Gastroesophageal sphincter (tissue), 4 donors: Measurements from ENCODE around the gene CBX1. TPM values are rescaled to one million over a fixed set of nuclear protein-coding genes. Genes with fewer than 3 reads are reported as not detected.

Experiments
- ATAC-seq: fragments of 150-250 bp; one replicate; pipeline ENCODE4 v1.9.1; 2016; ENCODE audit warnings: mild to moderate bottlenecking, moderate library complexity
- H3K27ac ChIP-seq, 4 donors: fragments of 200-600 bp; sonication (generic) in 3 of 4; 1 replicate in 3 of 4; 2 replicates in 1 of 4; pipeline ENCODE4 v1.5.1; 2016 to 2019
- H3K27me3 ChIP-seq: fragments of 200-600 bp; sonication (generic); one replicate; pipeline ENCODE4 v1.5.1; 2019
- H3K36me3 ChIP-seq, 2 donors: fragments of 200-600 bp; sonication (generic); one replicate each; pipeline ENCODE4 v1.5.1; 2019; ENCODE audit warnings: control low read depth in 1 of 2
- H3K4me1 ChIP-seq, 3 donors: fragments of 200-600 bp; sonication (generic); 1 replicate in 2 of 3; 2 replicates in 1 of 3; pipeline ENCODE4 v1.5.1; 2016 to 2019; ENCODE audit warnings: control low read depth in 2 of 3
- H3K4me3 ChIP-seq, 2 donors: fragments of 200-600 bp; sonication (generic); one replicate each; pipeline ENCODE4 v1.5.1; 2019; ENCODE audit warnings: mild to moderate bottlenecking in 1 of 2, moderate library complexity in 1 of 2
- H3K9me3 ChIP-seq, 3 donors: fragments of 200-600 bp; sonication (generic); one replicate each; pipeline ENCODE4 v1.5.1; 2017 to 2019; ENCODE audit warnings: control low read depth in 2 of 3
- CTCF ChIP-seq, 4 experiments: fragments of 200-600 bp in 2 of 4; fragments of 450-650 bp in 2 of 4; sonication (generic) in 1 of 4; IDR thresholded peaks; one replicate each; pipeline ENCODE4 v1.5.1; 2017 to 2019; ENCODE audit warnings: antibody characterized with exemption in 4 of 4, mild to moderate bottlenecking in 2 of 4, moderate library complexity in 2 of 4
- EP300 ChIP-seq: sonication (generic); formaldehyde crosslinking; IDR thresholded peaks from one replicate; pipeline ENCODE4 v1.6.1; 2017; ENCODE audit warnings: antibody characterized with exemption, mild to moderate bottlenecking
- POLR2A ChIP-seq, 2 donors: fragments of 450-650 bp; IDR thresholded peaks; one replicate each; pipeline ENCODE4 v1.6.1; 2017; ENCODE audit warnings: antibody characterized with exemption in 2 of 2, mild to moderate bottlenecking in 2 of 2, moderate library complexity in 1 of 2
- POLR2AphosphoS5 ChIP-seq: sonication (generic); formaldehyde crosslinking; IDR thresholded peaks from one replicate; pipeline ENCODE4 v1.6.1; 2017; ENCODE audit warnings: antibody characterized with exemption
- WGBS, 2 donors: methylation state at CpG; one replicate each; pipeline ENCODE4 v1.1.5; 2018; ENCODE audit warnings: low coverage in 1 of 2; 5-methylcytosine and 5-hydroxymethylcytosine counted together
- total RNA-seq, 4 donors: library from RNA; depleted of rRNA; stranded (reverse); fragments of >200 nt; gene quantifications; one replicate each; pipeline ENCODE4 v1.1.0, GENCODE V29; 2016

The CBX1 gene
- total RNA-seq, 4 donors from 2014 or later, result 46.0 to 59.3 (median 55.0) TPM

GRCh38 chr17:48027322-48027981 is 73.8 kb downstream of the CBX1 start:
- H3K9me3 ChIP-seq, result no peaks in the 10 kb centered on the region
- H3K27ac ChIP-seq, result no peak overlapping the region
- no peak overlapping the region for H3K4me3 ChIP-seq
- H3K4me1 ChIP-seq, result peaks cover 3 to 55% (median 38%) of the 10 kb centered on the region in 3 donors
- ATAC-seq, result no peak
- no peak for TF ChIP-seq EP300
- no peak for TF ChIP-seq POLR2A (IDR thresholded peaks at IDR 0.05)
- no peak for TF ChIP-seq POLR2AphosphoS5
- TF ChIP-seq CTCF (IDR thresholded peaks at IDR 0.05), result no peak
- WGBS, 2 donors, result 90 to 95% methylated on average over 2 to 6 of the region's 12 CpGs
- peaks cover 11% of the 10 kb centered on the region for H3K27me3 ChIP-seq
- peaks cover 0 to 5% of the 10 kb centered on the region in 2 donors for H3K36me3 ChIP-seq

- TF ChIP-seq POLR2AphosphoS5, result no peak
- peak; percentile 86 to 93 (median 90) for TF ChIP-seq CTCF (IDR thresholded peaks at IDR 0.05)
- TF ChIP-seq EP300, result no peak
- TF ChIP-seq POLR2A (IDR thresholded peaks at IDR 0.05), result no peak
- Histone ChIP-seq H3K9me3 (no peaks in the 10 kb centered on the region), H3K4me1 (peaks cover 3 to 55% (median 38%) of the 10 kb centered on the region in 3 donors), H3K4me3 (no peak overlapping the region), H3K27ac (peak overlapping the region in 3 of 4 donors; percentile 80 to 87 (median 83)), H3K36me3 (no peaks in the 10 kb centered on the region), H3K27me3 (peaks cover 11% of the 10 kb centered on the region)
- ATAC-seq, result peak; percentile 21
- 15 to 50% methylated on average over 2 to 8 of the region's 18 CpGs for WGBS, 2 donors
Observed at GRCh38 chr17:48026502-48027321, 74.6 kb downstream of the CBX1 start.

- peak overlapping the region in 3 of 4 donors; percentile 80 to 87 (median 83) for H3K27ac ChIP-seq
- H3K27me3 ChIP-seq, result peaks cover 11% of the 10 kb centered on the region
- H3K4me1 ChIP-seq, result peaks cover 3 to 55% (median 38%) of the 10 kb centered on the region in 3 donors
- no peaks in the 10 kb centered on the region for H3K36me3 ChIP-seq
- TF ChIP-seq EP300 (no peak), POLR2A (IDR thresholded peaks at IDR 0.05) (no peak), POLR2AphosphoS5 (no peak), CTCF (IDR thresholded peaks at IDR 0.05) (no peak)
- H3K9me3 ChIP-seq, result no peaks in the 10 kb centered on the region
- peak overlapping the region in 1 of 2 donors; percentile 57 for H3K4me3 ChIP-seq
- no peak for ATAC-seq
- 14 to 26% methylated on average over 1 to 6 of the region's 8 CpGs for WGBS, 2 donors
Observed at GRCh38 chr17:48025904-48026501, 75.3 kb downstream of the CBX1 start.

- Histone ChIP-seq H3K27ac (peak overlapping the region in 3 of 4 donors; percentile 83 to 93 (median 90)), H3K36me3 (no peaks in the 10 kb centered on the region), H3K9me3 (no peaks in the 10 kb centered on the region), H3K4me1 (peaks cover 3 to 48% (median 32%) of the 10 kb centered on the region in 3 donors), H3K27me3 (peaks cover 13% of the 10 kb centered on the region), H3K4me3 (peak overlapping the region; percentile 24 to 57)
- WGBS, 2 donors, result 0% methylated on average over 9 to 29 of the region's 56 CpGs
- TF ChIP-seq EP300 (no peak), POLR2A (IDR thresholded peaks at IDR 0.05) (peak in 1 of 2 donors; percentile 5), POLR2AphosphoS5 (peak; percentile 7), CTCF (IDR thresholded peaks at IDR 0.05) (peak; percentile 68 to 94 (median 86))
- ATAC-seq, result peak; percentile 90
Observed at GRCh38 chr17:48025040-48025903, 76.0 kb downstream of the CBX1 start.
